ENCODE results near the gene LPO. TPM values are rescaled to one million over a fixed set of nuclear protein-coding genes. Genes with fewer than 3 reads are reported as not detected.

The LPO gene
- total RNA-seq, 2 donors from 2014 or later: not detected

DNA sequence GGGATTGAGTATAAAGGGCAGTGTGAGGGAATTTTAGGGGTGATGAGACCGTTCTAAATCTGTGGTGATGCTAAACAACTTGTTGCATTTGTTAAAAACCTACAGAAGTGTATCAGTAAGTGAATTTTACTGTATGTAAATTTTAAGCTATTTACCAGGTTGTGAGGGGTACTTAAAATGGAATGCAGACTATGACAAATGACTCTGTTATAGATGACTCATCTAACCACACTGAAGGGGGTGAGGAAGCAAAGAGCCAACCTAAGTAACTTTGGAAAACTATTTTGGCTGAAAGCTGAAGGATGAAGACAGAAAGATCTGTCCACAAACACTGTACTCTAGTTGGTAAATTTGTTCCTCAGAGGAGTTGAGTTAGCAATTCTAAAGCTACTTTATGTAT, 14.1 kb upstream of the LPO start:
- no peak for ATAC-seq
- intact Hi-C loops (cut with DNase I, micrococcal nuclease): no loop called here
- DNase-seq: no peak

DNA sequence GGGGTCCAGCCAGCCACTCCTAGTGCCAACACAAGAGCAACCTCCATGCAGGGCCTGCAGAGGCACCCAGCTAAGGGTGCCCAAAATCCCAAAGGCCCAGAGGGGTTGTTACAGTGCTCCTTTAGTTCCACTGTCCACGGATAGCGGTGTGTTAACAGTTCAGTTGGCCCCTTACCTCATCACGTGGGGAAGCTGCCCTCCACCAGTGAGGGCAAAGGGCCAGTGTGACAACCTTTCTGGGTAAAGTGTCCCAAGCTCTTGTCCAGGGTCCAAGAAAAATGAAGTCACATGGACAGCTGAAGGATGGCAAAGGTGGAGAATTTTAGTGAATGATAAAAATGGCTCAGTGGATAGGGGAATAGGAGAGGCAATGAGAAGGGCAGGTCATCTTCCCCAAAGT, 10.7 kb upstream of the LPO start:
- no peak for ATAC-seq
- intact Hi-C loops (cut with DNase I, micrococcal nuclease): no loop called here
- no peak for DNase-seq

- intact Hi-C loops (cut with DNase I, micrococcal nuclease): no loop called here
- ATAC-seq: no peak
- no peak for DNase-seq
These were observed 9.7 kb upstream of the LPO start for GRCh38 chr17:58228679-58229078.

DNA sequence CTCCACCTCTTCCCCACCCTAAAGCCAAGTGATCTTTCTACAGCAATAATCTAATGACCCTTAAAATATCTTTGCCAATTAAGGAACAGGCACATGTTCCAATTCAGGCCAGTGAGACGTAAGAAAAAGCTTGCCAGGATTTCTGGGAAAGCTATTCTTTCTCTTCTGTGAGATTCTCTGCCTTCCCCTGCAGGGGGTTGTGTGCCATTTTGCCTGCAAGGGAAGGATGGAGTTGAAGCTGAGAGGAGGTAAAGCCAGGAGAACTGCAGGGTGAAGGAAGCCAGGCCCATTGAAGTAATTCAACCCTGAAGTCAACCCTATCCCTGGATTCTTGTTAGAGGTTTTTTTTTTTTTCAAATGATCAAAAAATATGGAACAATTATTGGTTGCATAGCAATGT, 9.0 kb upstream of the LPO start:
- ATAC-seq (no peak), DNase-seq (no peak)
- intact Hi-C loops (cut with DNase I, micrococcal nuclease): no loop called here

GRCh38 chr17:58229881-58230280, 8.5 kb upstream of the LPO start:
- ATAC-seq (no peak), DNase-seq (no peak)
- intact Hi-C loops (cut with DNase I, micrococcal nuclease): no loop called here

DNA sequence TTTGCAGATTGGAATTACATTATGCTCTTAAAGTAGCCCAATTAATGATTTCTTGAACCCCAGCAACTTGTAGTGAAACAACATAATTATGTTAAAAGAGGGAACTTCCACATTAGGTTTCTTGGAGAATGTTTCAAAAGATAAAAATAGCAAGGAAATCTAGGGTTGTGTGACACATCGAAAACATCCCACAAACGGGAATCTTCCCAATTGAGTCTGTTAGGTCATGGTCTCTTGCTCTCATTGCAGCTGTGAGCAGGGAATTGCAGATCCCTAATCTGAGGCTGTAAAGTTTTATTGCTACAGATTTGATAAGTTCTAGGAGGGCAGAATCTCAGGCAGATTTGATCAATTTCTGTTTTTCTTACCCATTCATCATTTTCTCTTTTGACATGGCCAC, 6.7 kb upstream of the LPO start:
- DNase-seq: no peak
- ATAC-seq: no peak
- intact Hi-C loops (cut with DNase I, micrococcal nuclease): no loop called here

GRCh38 chr17:58232707-58233156, 5.7 kb upstream of the LPO start:
- ATAC-seq (no peak), DNase-seq (no peak)
- intact Hi-C loops (cut with DNase I, micrococcal nuclease): no loop called here

- DNase-seq (no peak), ATAC-seq (no peak)
- intact Hi-C loops (cut with DNase I, micrococcal nuclease): no loop called here
These were observed 4.8 kb upstream of the LPO start for GRCh38 chr17:58233543-58233942.

- no peak for ATAC-seq
- intact Hi-C loops (cut with DNase I, micrococcal nuclease): no loop called here
These were observed 3.9 kb upstream of the LPO start for GRCh38 chr17:58234512-58234911.

GRCh38 chr17:58235821-58236220, 2.6 kb upstream of the LPO start:
- intact Hi-C loops (cut with DNase I, micrococcal nuclease): no loop called here
- ATAC-seq (no peak), DNase-seq (no peak)

More at GRCh38 chr17:58234512-58234911, 3.9 kb upstream of the LPO start:
- no peak for DNase-seq

- intact Hi-C loops (cut with DNase I, micrococcal nuclease): no loop called here
- DNase-seq (no peak), ATAC-seq (no peak)
These were observed 2.0 kb upstream of the LPO start for GRCh38 chr17:58236394-58236793.

DNA sequence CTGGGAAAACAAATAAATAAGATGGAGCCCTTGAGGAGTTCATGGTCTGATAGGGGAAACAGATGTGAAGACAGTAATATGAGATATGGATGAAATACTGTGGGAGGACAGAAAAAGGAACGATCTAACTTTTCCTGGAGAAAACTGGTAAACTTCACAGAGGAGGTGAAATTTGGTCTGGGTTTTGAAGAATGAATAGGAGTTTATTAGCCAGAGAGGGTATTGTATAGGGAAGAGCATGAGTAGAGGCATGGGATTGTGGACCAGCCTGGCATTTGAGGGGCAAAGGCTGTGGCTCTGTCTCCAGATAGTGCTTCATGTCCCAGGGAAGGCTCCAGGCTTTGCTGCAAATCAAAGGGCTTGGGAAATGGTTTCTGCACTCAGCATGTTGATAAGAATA, 1.6 kb downstream of the LPO start:
- intact Hi-C loops (cut with DNase I, micrococcal nuclease): no loop called here
- ATAC-seq (no peak), DNase-seq (no peak)

DNA sequence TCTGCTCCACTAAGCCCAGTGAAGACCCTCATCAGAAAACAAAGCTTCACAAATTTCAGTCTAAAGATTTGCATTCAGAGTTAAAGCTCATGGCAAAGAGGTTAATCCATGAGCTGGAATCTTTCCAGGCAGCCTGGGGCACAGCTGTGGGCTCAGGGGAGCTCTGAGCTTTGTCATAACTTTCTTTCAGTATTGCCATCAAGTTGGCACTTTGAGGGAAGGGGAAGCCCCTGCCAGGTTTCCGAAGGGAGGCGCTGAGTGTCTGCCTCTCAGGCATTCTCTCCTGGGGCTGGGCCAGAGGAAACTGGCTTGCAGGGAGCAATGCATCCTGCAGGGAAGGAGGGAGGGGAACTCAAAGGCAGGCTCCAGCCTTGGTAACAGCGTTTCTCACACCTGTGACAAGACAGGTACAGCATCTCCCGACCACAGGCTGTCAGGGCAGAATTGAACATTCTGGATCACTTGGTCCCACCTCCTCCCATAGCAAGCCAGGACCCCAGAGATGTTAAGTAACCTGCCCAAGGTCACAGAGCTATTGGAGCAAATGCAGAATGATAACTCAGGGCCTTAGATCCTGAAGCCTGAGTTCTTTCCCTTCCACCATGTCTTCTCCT, 3.9 kb downstream of the LPO start:
- intact Hi-C loops (cut with DNase I, micrococcal nuclease): no loop called here
- ATAC-seq (no peak), DNase-seq (no peak)

DNA sequence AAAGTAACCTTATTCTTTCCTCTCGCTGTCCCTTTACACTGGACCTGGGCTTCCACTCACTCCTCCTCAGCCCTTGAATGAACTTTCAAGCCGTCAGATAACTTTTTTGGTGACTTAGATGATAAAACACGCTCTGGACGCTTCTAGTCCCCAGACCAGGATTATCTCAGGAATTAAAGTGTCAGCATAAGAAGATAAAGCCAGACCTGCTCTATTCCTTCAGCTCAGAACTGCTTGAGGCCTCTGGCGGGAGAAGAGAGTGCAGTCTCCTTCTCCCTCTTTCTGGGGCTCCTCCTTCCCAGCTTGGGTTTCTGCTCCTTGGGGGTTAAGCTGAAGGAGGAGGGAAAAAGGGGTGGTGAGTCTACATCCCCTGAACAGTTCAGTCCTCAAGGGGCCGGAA, 6.6 kb downstream of the LPO start:
- no peak for DNase-seq
- intact Hi-C loops (cut with DNase I, micrococcal nuclease): no loop called here

DNA sequence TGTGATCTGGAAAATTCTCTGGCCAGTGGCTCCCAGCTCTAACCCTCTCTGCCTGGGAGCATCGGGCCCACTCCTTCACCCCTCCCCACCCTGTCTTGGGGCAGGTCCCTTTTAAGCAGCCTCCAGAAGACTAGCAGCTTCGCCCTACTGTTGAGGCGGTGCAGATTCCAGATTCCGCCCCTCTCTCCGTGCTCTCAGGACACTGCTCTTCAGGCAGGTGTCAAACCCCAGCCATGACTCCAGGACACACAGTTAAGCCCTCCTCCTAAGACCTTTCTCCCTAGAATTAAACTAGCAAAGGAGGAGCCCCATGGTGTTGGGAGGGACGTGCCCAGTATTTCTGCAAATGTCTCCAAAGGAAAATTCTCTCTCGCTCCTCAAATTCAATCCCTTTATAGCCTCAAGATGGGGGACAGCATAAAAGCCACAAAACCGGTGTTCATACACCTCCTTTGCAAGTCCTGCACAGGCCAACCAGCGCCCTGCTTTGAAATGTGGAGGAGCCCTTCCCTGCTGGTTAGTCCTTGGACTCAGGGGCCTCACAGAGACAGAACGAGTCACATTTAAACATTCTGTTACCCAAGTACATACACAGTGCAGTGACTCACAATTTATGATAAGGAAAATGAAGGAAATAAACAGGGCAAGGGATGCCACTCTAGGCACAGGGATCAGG, 7.2 kb downstream of the LPO start:
- no peak for ATAC-seq
- DNase-seq: no peak
- intact Hi-C loops (cut with DNase I, micrococcal nuclease): no loop called here

More for the DNA sequence above, 6.6 kb downstream of the LPO start:
- no peak for ATAC-seq

- DNase-seq: no peak
These were observed 7.8 kb downstream of the LPO start for GRCh38 chr17:58246104-58246740.

DNA sequence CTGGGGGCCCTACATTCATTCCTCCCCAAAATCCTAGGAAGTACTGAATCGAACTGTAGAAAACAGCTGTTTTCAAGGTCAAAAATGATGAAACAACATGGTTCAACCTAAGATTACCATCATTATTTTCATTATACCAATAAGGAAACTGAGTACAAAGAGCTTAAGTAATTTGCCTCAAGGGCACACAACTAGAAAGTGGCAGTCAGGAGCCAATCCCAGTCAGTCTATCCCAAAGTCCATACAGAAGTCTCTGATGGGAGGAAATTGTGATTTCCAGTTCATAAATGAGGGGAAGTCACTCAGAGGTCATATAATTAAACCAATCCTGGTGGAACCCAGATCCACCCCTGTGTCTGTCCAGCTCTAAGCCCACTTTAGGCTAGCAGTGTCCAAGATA, 8.4 kb downstream of the LPO start:
- intact Hi-C loops (cut with DNase I, micrococcal nuclease): no loop called here
- DNase-seq (no peak), ATAC-seq (no peak)

More at GRCh38 chr17:58246104-58246740, 7.8 kb downstream of the LPO start:
- ATAC-seq: no peak
- intact Hi-C loops (cut with DNase I, micrococcal nuclease): no loop called here

GRCh38 chr17:58247511-58248363, 9.4 kb downstream of the LPO start:
- ATAC-seq (no peak), DNase-seq (no peak)
- intact Hi-C loops (cut with DNase I, micrococcal nuclease): no loop called here

GRCh38 chr17:58248955-58249269, 10.5 kb downstream of the LPO start:
- ATAC-seq: no peak
- intact Hi-C loops (cut with DNase I, micrococcal nuclease): no loop called here
- no peak for DNase-seq

Measured in left colon (tissue), 2 donors.